ENCODE data around the gene KLK4.
A peak's percentile ranks its signal among the peaks of the same experiment; 100 is the strongest.

KLK4 gene

DNA sequence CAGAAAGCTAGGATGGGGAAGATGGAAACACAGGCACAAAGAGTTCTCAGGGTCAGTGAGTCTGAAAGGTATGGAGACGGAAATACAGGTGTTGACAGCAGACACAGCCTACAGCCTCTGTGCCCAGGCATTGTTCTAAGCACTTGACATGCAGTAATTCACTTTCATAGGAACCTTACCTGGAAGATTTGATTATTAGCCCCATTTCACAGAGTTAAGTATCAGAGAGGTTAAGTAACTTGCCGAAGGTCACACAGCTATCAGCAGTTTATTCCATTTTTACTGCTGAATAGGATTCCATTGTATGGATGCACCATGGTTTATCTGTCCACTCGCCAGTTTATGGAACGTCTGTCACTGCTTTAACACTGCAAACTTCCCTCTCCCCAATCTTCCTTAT lies 13.2 kb downstream of the KLK4 start:
- no peaks in the 10 kb centered on the region for H3K9me3 ChIP-seq (ENCODE audit: control insufficient read depth, low read length)
- no peak overlapping the region for H2BK5ac ChIP-seq (ENCODE audit: low read depth, low read length, poor library complexity, severe bottlenecking)
- H3K4me2 ChIP-seq (ENCODE audit: low read length, poor library complexity, severe bottlenecking): no peak overlapping the region
- no peak for DNase-seq
- H3K36me3 ChIP-seq (ENCODE audit: control insufficient read depth in 1 of 2, insufficient read depth in 2 of 2, low read depth in 1 of 2, low read length in 2 of 2): no peaks in the 10 kb centered on the region
- H2AFZ ChIP-seq (ENCODE audit: low read depth, low read length): no peak overlapping the region
- H2BK120ac ChIP-seq (ENCODE audit: low read depth, low read length): no peak overlapping the region
- H2BK12ac ChIP-seq (ENCODE audit: low read length in 2 of 2): no peak overlapping the region
- H3K18ac ChIP-seq (ENCODE audit: low read depth in 1 of 2, low read length in 2 of 2): no peak overlapping the region
- no peak overlapping the region for H4K91ac ChIP-seq (ENCODE audit: low read length)
- no peak overlapping the region for H3K23ac ChIP-seq (ENCODE audit: low read length in 2 of 2)
- no peak overlapping the region for H3K27ac ChIP-seq (ENCODE audit: low read length, poor library complexity, severe bottlenecking)
- H2BK15ac ChIP-seq (ENCODE audit: low read depth, poor library complexity, severe bottlenecking): no peak overlapping the region
- H4K8ac ChIP-seq (ENCODE audit: low read length): no peak overlapping the region
- 56% methylated on average over 3 of the region's 4 CpGs for WGBS
- H3K14ac ChIP-seq (ENCODE audit: low read length in 2 of 2): no peak overlapping the region
- no peak overlapping the region for H3K4me3 ChIP-seq (ENCODE audit: insufficient read depth in 1 of 2, low read depth in 1 of 2, low read length in 2 of 2)
- H3K79me1 ChIP-seq (replicated peaks; ENCODE audit: low read length, poor library complexity, severe bottlenecking): no peaks in the 10 kb centered on the region
- no peaks in the 10 kb centered on the region for H3K4me1 ChIP-seq (ENCODE audit: control insufficient read depth, insufficient read depth, low read depth, low read length)
- H2AK5ac ChIP-seq (ENCODE audit: low read length, severe bottlenecking): no peak overlapping the region
- no peak overlapping the region for H3K9ac ChIP-seq (ENCODE audit: low read length)
- no peak overlapping the region for H3K4ac ChIP-seq (ENCODE audit: low read depth in 1 of 2, low read length in 2 of 2)
- peaks cover 0 to 4% of the 10 kb centered on the region in 2 experiments for H3K27me3 ChIP-seq (ENCODE audit: control insufficient read depth in 1 of 2, insufficient read depth in 1 of 2, low read length in 2 of 2)

- Histone ChIP-seq H2BK15ac (ENCODE audit: low read depth, poor library complexity, severe bottlenecking) (no peak overlapping the region), H3K4me1 (ENCODE audit: control insufficient read depth, insufficient read depth, low read depth, low read length) (no peaks in the 10 kb centered on the region), H3K14ac (ENCODE audit: low read length in 2 of 2) (no peak overlapping the region), H3K27ac (ENCODE audit: low read length, poor library complexity, severe bottlenecking) (no peak overlapping the region), H2BK5ac (ENCODE audit: low read depth, low read length, poor library complexity, severe bottlenecking) (no peak overlapping the region), H2AK5ac (ENCODE audit: low read length, severe bottlenecking) (no peak overlapping the region), H4K91ac (ENCODE audit: low read length) (no peak overlapping the region), H3K9ac (ENCODE audit: low read length) (no peak overlapping the region), H3K4me3 (ENCODE audit: insufficient read depth in 1 of 2, low read depth in 1 of 2, low read length in 2 of 2) (no peak overlapping the region), H3K18ac (ENCODE audit: low read depth in 1 of 2, low read length in 2 of 2) (no peak overlapping the region), H2BK120ac (ENCODE audit: low read depth, low read length) (no peak overlapping the region), H3K36me3 (ENCODE audit: control insufficient read depth in 1 of 2, insufficient read depth in 2 of 2, low read depth in 1 of 2, low read length in 2 of 2) (no peaks in the 10 kb centered on the region), H4K8ac (ENCODE audit: low read length) (no peak overlapping the region), H3K79me1 (replicated peaks; ENCODE audit: low read length, poor library complexity, severe bottlenecking) (no peaks in the 10 kb centered on the region), H3K27me3 (ENCODE audit: control insufficient read depth in 1 of 2, insufficient read depth in 1 of 2, low read length in 2 of 2) (peaks cover 0 to 3% of the 10 kb centered on the region in 2 experiments), H2AFZ (ENCODE audit: low read depth, low read length) (no peak overlapping the region), H3K4me2 (ENCODE audit: low read length, poor library complexity, severe bottlenecking) (no peak overlapping the region), H3K23ac (ENCODE audit: low read length in 2 of 2) (no peak overlapping the region), H2BK12ac (ENCODE audit: low read length in 2 of 2) (no peak overlapping the region), H3K9me3 (ENCODE audit: control insufficient read depth, low read length) (no peaks in the 10 kb centered on the region), H3K4ac (ENCODE audit: low read depth in 1 of 2, low read length in 2 of 2) (no peak overlapping the region)
- WGBS: 55% methylated on average over 3 of the region's 3 CpGs
- no peak for DNase-seq
Measured at GRCh38 chr19:50897612-50898011, 13.6 kb downstream of the KLK4 start.

DNA sequence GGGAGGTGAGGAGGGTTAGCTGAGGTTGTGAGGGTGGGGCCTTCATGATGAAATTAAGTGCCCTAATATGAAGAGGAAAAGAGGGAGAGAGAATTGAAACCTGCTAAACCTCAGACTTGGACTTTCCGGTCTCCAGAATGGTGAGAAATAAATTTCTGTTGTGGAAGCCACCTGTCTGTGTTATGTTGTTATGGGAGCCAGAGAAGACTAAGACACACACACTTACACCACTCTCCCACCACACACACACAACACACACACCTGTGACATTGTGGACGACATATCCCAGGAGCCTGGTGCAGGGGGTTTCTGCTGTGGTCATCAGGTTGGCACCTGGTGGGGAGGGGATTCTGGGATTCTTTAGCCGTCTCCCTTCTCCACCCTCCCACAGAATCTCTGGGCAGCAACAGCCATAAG lies 14.0 kb downstream of the KLK4 start:
- no peaks in the 10 kb centered on the region for H3K9me3 ChIP-seq (ENCODE audit: control insufficient read depth, low read length)
- H3K4me2 ChIP-seq (ENCODE audit: low read length, poor library complexity, severe bottlenecking): no peak overlapping the region
- no peak overlapping the region for H3K18ac ChIP-seq (ENCODE audit: low read depth in 1 of 2, low read length in 2 of 2)
- H3K23ac ChIP-seq (ENCODE audit: low read length in 2 of 2): no peak overlapping the region
- H3K4me3 ChIP-seq (ENCODE audit: insufficient read depth in 1 of 2, low read depth in 1 of 2, low read length in 2 of 2): no peak overlapping the region
- H4K91ac ChIP-seq (ENCODE audit: low read length): no peak overlapping the region
- peak overlapping the region; percentile 23 for H3K9ac ChIP-seq (ENCODE audit: low read length)
- H3K14ac ChIP-seq (ENCODE audit: low read length in 2 of 2): no peak overlapping the region
- 53% methylated on average over 2 of the region's 3 CpGs for WGBS
- no peak overlapping the region for H2BK5ac ChIP-seq (ENCODE audit: low read depth, low read length, poor library complexity, severe bottlenecking)
- H2BK15ac ChIP-seq (ENCODE audit: low read depth, poor library complexity, severe bottlenecking): no peak overlapping the region
- H2AK5ac ChIP-seq (ENCODE audit: low read length, severe bottlenecking): no peak overlapping the region
- DNase-seq: no peak
- H3K27ac ChIP-seq (ENCODE audit: low read length, poor library complexity, severe bottlenecking): no peak overlapping the region
- no peaks in the 10 kb centered on the region for H3K27me3 ChIP-seq (ENCODE audit: control insufficient read depth in 1 of 2, insufficient read depth in 1 of 2, low read length in 2 of 2)
- no peak overlapping the region for H2AFZ ChIP-seq (ENCODE audit: low read depth, low read length)
- H3K79me1 ChIP-seq (replicated peaks; ENCODE audit: low read length, poor library complexity, severe bottlenecking): no peaks in the 10 kb centered on the region
- no peak overlapping the region for H4K8ac ChIP-seq (ENCODE audit: low read length)
- H2BK120ac ChIP-seq (ENCODE audit: low read depth, low read length): no peak overlapping the region
- H3K4me1 ChIP-seq (ENCODE audit: control insufficient read depth, insufficient read depth, low read depth, low read length): no peaks in the 10 kb centered on the region
- no peak overlapping the region for H2BK12ac ChIP-seq (ENCODE audit: low read length in 2 of 2)
- H3K36me3 ChIP-seq (ENCODE audit: control insufficient read depth in 1 of 2, insufficient read depth in 2 of 2, low read depth in 1 of 2, low read length in 2 of 2): no peaks in the 10 kb centered on the region
- no peak overlapping the region for H3K4ac ChIP-seq (ENCODE audit: low read depth in 1 of 2, low read length in 2 of 2)

GRCh38 chr19:50896591-50897190 lies 14.5 kb downstream of the KLK4 start:
- H3K23ac ChIP-seq (ENCODE audit: low read length in 2 of 2): no peak overlapping the region
- no peak overlapping the region for H3K14ac ChIP-seq (ENCODE audit: low read length in 2 of 2)
- H4K91ac ChIP-seq (ENCODE audit: low read length): no peak overlapping the region
- 60% methylated on average over 5 of the region's 6 CpGs for WGBS
- H3K79me1 ChIP-seq (replicated peaks; ENCODE audit: low read length, poor library complexity, severe bottlenecking): no peaks in the 10 kb centered on the region
- peak; percentile 1 for DNase-seq
- no peak overlapping the region for H3K4me3 ChIP-seq (ENCODE audit: insufficient read depth in 1 of 2, low read depth in 1 of 2, low read length in 2 of 2)
- H3K4me2 ChIP-seq (ENCODE audit: low read length, poor library complexity, severe bottlenecking): no peak overlapping the region
- H2BK12ac ChIP-seq (ENCODE audit: low read length in 2 of 2): no peak overlapping the region
- H3K4me1 ChIP-seq (ENCODE audit: control insufficient read depth, insufficient read depth, low read depth, low read length): no peaks in the 10 kb centered on the region
- no peak overlapping the region for H3K4ac ChIP-seq (ENCODE audit: low read depth in 1 of 2, low read length in 2 of 2)
- no peak overlapping the region for H3K27ac ChIP-seq (ENCODE audit: low read length, poor library complexity, severe bottlenecking)
- H4K8ac ChIP-seq (ENCODE audit: low read length): no peak overlapping the region
- no peaks in the 10 kb centered on the region for H3K27me3 ChIP-seq (ENCODE audit: control insufficient read depth in 1 of 2, insufficient read depth in 1 of 2, low read length in 2 of 2)
- no peaks in the 10 kb centered on the region for H3K36me3 ChIP-seq (ENCODE audit: control insufficient read depth in 1 of 2, insufficient read depth in 2 of 2, low read depth in 1 of 2, low read length in 2 of 2)
- H3K9ac ChIP-seq (ENCODE audit: low read length): peak overlapping the region; percentile 23
- H2BK15ac ChIP-seq (ENCODE audit: low read depth, poor library complexity, severe bottlenecking): no peak overlapping the region
- no peak overlapping the region for H2AFZ ChIP-seq (ENCODE audit: low read depth, low read length)
- H2BK5ac ChIP-seq (ENCODE audit: low read depth, low read length, poor library complexity, severe bottlenecking): no peak overlapping the region
- no peak overlapping the region for H3K18ac ChIP-seq (ENCODE audit: low read depth in 1 of 2, low read length in 2 of 2)
- no peaks in the 10 kb centered on the region for H3K9me3 ChIP-seq (ENCODE audit: control insufficient read depth, low read length)
- H2BK120ac ChIP-seq (ENCODE audit: low read depth, low read length): no peak overlapping the region
- no peak overlapping the region for H2AK5ac ChIP-seq (ENCODE audit: low read length, severe bottlenecking)

Data from mesenchymal stem cell (in vitro differentiated cells and primary cell).